GM21825 (cell line): Measurements from ENCODE around the gene GPBAR1.
"Not testable (repeated sequence)": the region's sequence is repeated elsewhere in the genome, so short reads cannot be mapped to it uniquely, and the experiment has no call there.

Source experiments
- ATAC-seq: cut with Tn5 transposase; IDR thresholded peaks from one replicate; pipeline ENCODE4 v1.9.1; 2021; ENCODE audit warnings: mild to moderate bottlenecking, moderate library complexity; ENCODE audit not compliant: unreplicated experiment

Gene GPBAR1

GRCh38 chr2:218305383-218305782 is 44.6 kb downstream of the GPBAR1 start:
- no peak for ATAC-seq

- no peak for ATAC-seq
These were observed 45.5 kb downstream of the GPBAR1 start for GRCh38 chr2:218306184-218306920.

GRCh38 chr2:218307415-218308090 is 46.7 kb downstream of the GPBAR1 start:
- no peak for ATAC-seq

- no peak for ATAC-seq
These were observed 50.2 kb downstream of the GPBAR1 start for GRCh38 chr2:218310853-218311540.

GRCh38 chr2:218311541-218312266 is 50.9 kb downstream of the GPBAR1 start:
- not testable (repeated sequence) for ATAC-seq

GRCh38 chr2:218312267-218312756 is 51.5 kb downstream of the GPBAR1 start:
- ATAC-seq: no peak

- no peak for ATAC-seq
These were observed 52.5 kb downstream of the GPBAR1 start for GRCh38 chr2:218313356-218313755.
